ENCODE data around the gene PEAK1. TPM values are rescaled to one million over a fixed set of nuclear protein-coding genes. Genes with fewer than 3 reads are reported as not detected.

Gene PEAK1
- total and polyA plus RNA-seq, 2 donors (not counting 1 experiment from before 2014, with no cell fraction given) = 61.0 to 91.8 TPM

DNA sequence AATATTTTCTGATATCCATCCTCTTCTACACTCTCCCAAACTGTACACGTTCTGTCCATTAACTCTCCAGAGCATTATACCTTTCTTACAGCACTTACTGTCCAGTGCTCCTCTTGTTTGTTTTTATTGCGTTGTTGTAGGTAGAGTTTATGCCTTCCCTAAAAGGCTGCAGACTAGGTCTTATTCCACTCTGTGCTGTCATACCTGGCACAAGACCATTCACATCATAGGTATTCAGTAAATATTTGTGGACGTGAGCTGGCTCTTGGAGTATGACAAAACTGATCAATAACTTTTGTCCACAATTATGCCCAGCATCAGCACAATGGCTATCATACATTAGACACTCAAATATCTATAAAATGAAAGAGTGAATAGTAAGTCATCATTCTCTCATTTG is 5.2 kb upstream of the PEAK1 start:
- H2AFZ ChIP-seq (ENCODE audit: low read length) = no peak overlapping the region
- no peak overlapping the region for H3K4me2 ChIP-seq (ENCODE audit: extremely low read depth, insufficient read depth, low read length)
- H4K20me1 ChIP-seq (ENCODE audit: control insufficient read depth, extremely low read depth, insufficient read depth, low read length) = no peaks in the 10 kb centered on the region
- no peak for TF ChIP-seq EZH2 (IDR thresholded peaks at IDR 0.05; ENCODE audit: low read length, missing control alignments)
- TF ChIP-seq, protein P1, sequence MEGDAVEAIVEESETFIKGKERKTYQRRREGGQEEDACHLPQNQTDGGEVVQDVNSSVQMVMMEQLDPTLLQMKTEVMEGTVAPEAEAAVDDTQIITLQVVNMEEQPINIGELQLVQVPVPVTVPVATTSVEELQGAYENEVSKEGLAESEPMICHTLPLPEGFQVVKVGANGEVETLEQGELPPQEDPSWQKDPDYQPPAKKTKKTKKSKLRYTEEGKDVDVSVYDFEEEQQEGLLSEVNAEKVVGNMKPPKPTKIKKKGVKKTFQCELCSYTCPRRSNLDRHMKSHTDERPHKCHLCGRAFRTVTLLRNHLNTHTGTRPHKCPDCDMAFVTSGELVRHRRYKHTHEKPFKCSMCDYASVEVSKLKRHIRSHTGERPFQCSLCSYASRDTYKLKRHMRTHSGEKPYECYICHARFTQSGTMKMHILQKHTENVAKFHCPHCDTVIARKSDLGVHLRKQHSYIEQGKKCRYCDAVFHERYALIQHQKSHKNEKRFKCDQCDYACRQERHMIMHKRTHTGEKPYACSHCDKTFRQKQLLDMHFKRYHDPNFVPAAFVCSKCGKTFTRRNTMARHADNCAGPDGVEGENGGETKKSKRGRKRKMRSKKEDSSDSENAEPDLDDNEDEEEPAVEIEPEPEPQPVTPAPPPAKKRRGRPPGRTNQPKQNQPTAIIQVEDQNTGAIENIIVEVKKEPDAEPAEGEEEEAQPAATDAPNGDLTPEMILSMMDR (conservative IDR thresholded peaks at IDR 0.05 in 1 of 2, IDR thresholded peaks at IDR 0.05 in 1 of 2; ENCODE audit: low read depth in 1 of 2, low read length in 2 of 2) = no peak
- no peaks in the 10 kb centered on the region for H3K9me3 ChIP-seq (ENCODE audit: control insufficient read depth, insufficient read depth, low read depth, low read length)
- no peak overlapping the region for H3K27ac ChIP-seq (ENCODE audit: insufficient read depth, low read length)
- peaks cover 33% of the 10 kb centered on the region for H3K79me2 ChIP-seq (ENCODE audit: control insufficient read depth, insufficient read depth, low read length)
- H3K9ac ChIP-seq (ENCODE audit: insufficient read depth, low read length) = no peak overlapping the region
- no peak overlapping the region for H3K4me3 ChIP-seq (replicated peaks in 1 of 4; ENCODE audit: control extremely low read depth in 1 of 4, insufficient read depth in 1 of 4, low read depth in 3 of 4, low read length in 4 of 4)
- H3K4me1 ChIP-seq (ENCODE audit: control insufficient read depth, extremely low read depth, insufficient read depth, low read length) = no peaks in the 10 kb centered on the region
- no peaks in the 10 kb centered on the region for H3K27me3 ChIP-seq (ENCODE audit: control insufficient read depth, insufficient read depth, low read length)
- H3K36me3 ChIP-seq (ENCODE audit: control insufficient read depth, insufficient read depth, low read length) = no peaks in the 10 kb centered on the region
- DNase-seq (ENCODE audit: low read depth in 2 of 2) = no peak

DNA sequence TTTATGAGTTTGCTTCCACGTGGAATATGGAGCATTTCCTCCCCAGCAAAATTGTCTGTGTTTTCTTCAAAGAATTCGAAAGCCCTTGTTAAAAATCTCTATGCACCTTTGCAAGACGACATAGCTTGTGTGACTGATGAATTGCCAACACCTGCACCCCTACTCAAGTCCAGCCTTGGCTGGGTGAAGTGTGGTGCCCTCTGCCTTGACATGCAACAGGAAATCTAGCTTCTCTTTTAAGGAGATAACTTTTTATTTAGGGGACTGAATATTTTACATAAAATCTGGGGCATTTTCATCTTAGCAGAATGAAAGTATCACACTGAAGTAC is 1.4 kb upstream of the PEAK1 start:
- Histone ChIP-seq H3K4me2 (ENCODE audit: extremely low read depth, insufficient read depth, low read length) (peak overlapping the region; percentile 100), H3K4me1 (ENCODE audit: control insufficient read depth, extremely low read depth, insufficient read depth, low read length) (peaks cover 13% of the 10 kb centered on the region), H4K20me1 (ENCODE audit: control insufficient read depth, extremely low read depth, insufficient read depth, low read length) (peaks cover 3% of the 10 kb centered on the region), H2AFZ (ENCODE audit: low read length) (peak overlapping the region; percentile 8), H3K27ac (ENCODE audit: insufficient read depth, low read length) (peak overlapping the region; percentile 95), H3K36me3 (ENCODE audit: control insufficient read depth, insufficient read depth, low read length) (no peaks in the 10 kb centered on the region), H3K9me3 (ENCODE audit: control insufficient read depth, insufficient read depth, low read depth, low read length) (no peaks in the 10 kb centered on the region), H3K79me2 (ENCODE audit: control insufficient read depth, insufficient read depth, low read length) (peaks cover 60% of the 10 kb centered on the region), H3K4me3 (replicated peaks in 1 of 4; ENCODE audit: control extremely low read depth in 1 of 4, insufficient read depth in 1 of 4, low read depth in 3 of 4, low read length in 4 of 4) (peak overlapping the region; percentile 64 to 92 (median 84)), H3K27me3 (ENCODE audit: control insufficient read depth, insufficient read depth, low read length) (no peaks in the 10 kb centered on the region), H3K9ac (ENCODE audit: insufficient read depth, low read length) (peak overlapping the region; percentile 83)
- TF ChIP-seq EZH2 (IDR thresholded peaks at IDR 0.05; ENCODE audit: low read length, missing control alignments) = no peak
- TF ChIP-seq, protein P1 (conservative IDR thresholded peaks at IDR 0.05 in 1 of 2, IDR thresholded peaks at IDR 0.05 in 1 of 2; ENCODE audit: low read depth in 1 of 2, low read length in 2 of 2) = no peak
- DNase-seq (ENCODE audit: low read depth in 2 of 2) = no peak

DNA sequence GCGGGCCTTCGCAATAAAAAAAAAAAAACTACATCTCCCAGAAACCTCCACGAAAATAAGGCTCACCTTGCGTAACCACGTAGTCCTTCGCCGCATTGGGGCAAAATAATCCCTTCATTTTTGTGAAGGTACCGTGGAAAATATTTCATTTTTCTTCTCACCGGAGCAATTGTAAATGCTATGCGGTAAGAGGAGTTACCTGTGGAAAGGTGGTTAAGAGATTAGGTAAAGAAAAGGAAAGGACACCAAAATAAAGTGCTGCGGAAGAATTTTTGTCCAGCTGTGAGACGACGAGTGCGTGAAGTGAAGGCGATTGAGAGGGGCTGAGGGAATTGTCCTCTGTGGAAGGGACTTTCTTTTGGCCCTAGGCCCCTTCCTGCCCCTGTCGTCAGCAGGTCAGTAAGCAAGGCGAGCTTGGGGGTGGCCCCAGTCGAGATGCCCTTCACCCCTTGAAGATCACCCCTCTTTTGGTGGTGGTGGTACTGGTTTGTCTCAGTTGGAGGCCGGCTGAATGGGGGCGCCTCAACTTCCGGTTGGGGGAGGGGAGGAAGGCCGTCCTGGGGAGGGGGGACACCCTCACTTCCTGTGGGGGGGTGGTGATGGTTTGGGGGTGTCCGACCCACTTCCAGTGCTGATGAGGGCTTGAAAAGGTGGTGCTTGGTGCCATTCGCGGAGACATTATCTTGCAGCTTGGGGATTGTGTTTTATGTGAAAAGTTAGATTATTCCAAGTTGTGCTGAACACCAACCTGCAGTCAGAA is 886 bp upstream of the PEAK1 start, which contains the start of gene HMG20A:
Gene HMG20A (plus strand): TSS at position 279 of the 760 bp plus-strand sequence. CDS start 37,520 bp downstream, outside the sequence.
- Histone ChIP-seq H3K4me1 (ENCODE audit: control insufficient read depth, extremely low read depth, insufficient read depth, low read length) (peaks cover 16% of the 10 kb centered on the region), H3K9ac (ENCODE audit: insufficient read depth, low read length) (peak within 1 kb of the TSS; percentile 93), H3K36me3 (ENCODE audit: control insufficient read depth, insufficient read depth, low read length) (no peaks in the 10 kb centered on the region), H2AFZ (ENCODE audit: low read length) (peak within 1 kb of the TSS; percentile 81), H3K9me3 (ENCODE audit: control insufficient read depth, insufficient read depth, low read depth, low read length) (no peaks in the 10 kb centered on the region), H3K79me2 (ENCODE audit: control insufficient read depth, insufficient read depth, low read length) (peaks cover 65% of the 10 kb centered on the region), H3K27me3 (ENCODE audit: control insufficient read depth, insufficient read depth, low read length) (no peaks in the 10 kb centered on the region), H3K27ac (ENCODE audit: insufficient read depth, low read length) (peak within 1 kb of the TSS; percentile 95), H3K4me2 (ENCODE audit: extremely low read depth, insufficient read depth, low read length) (peak within 1 kb of the TSS; percentile 100), H3K4me3 (replicated peaks in 1 of 4; ENCODE audit: control extremely low read depth in 1 of 4, insufficient read depth in 1 of 4, low read depth in 3 of 4, low read length in 4 of 4) (peak within 1 kb of the TSS; percentile 64 to 98 (median 89)), H4K20me1 (ENCODE audit: control insufficient read depth, extremely low read depth, insufficient read depth, low read length) (peaks cover 6% of the 10 kb centered on the region)
- DNase-seq (ENCODE audit: low read depth in 2 of 2) = peak; percentile 88 to 95
- TF ChIP-seq EZH2 (IDR thresholded peaks at IDR 0.05; ENCODE audit: low read length, missing control alignments) = no peak
- TF ChIP-seq, protein P1 (conservative IDR thresholded peaks at IDR 0.05 in 1 of 2, IDR thresholded peaks at IDR 0.05 in 1 of 2; ENCODE audit: low read depth in 1 of 2, low read length in 2 of 2) = no peak

All from fibroblast of lung (primary cell).